ENCODE data around the gene CRADD. TPM values are rescaled to one million over a fixed set of nuclear protein-coding genes. Genes with fewer than 3 reads are reported as not detected.

CRADD gene
- total and polyA plus RNA-seq, 2 of the 4 experiments (the other 2 are of a cell fraction), result 11.1 to 14.0 TPM

DNA sequence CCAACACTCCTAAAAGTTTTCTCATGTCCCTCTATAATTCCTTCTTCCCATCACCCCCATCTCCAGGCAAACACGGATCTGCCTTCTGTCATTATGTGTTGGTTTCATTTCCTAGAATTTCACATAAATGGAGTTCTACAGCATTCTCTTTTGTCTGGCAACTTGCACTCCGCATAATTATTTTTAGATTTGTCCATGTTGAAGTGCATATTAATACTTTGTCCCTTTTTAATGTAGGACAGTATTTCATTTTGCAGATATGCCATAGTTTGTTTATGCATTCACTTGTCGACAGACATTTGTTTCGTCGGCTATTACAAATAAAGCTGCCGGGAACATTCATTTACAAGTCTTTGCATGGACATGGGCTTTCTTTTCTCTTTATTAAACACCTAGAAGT, 150.0 kb downstream of the CRADD start:
- dilution Hi-C loops (cut with HindIII; ENCODE audit: low sequenced_read_pairs, unreplicated experiment), result no loop called here
- Histone ChIP-seq H3K14ac (replicated peaks; ENCODE audit: low read depth, low read length) (no peak overlapping the region), H3K4me3 (ENCODE audit: insufficient read depth, low read depth, low read length) (no peak overlapping the region), H3K36me3 (ENCODE audit: control insufficient read depth, insufficient read depth, low read length) (no peaks in the 10 kb centered on the region), H2AFZ (replicated peaks; ENCODE audit: low read length, poor library complexity) (no peak overlapping the region), H2BK5ac (ENCODE audit: low read depth, low read length, poor library complexity, severe bottlenecking) (no peak overlapping the region), H3K79me1 (ENCODE audit: low read depth in 1 of 2, low read length in 2 of 2) (no peaks in the 10 kb centered on the region; a peak in 1 of 4 replicates), H3K9me1 (ENCODE audit: insufficient read depth, low read length) (peaks cover 2% of the 10 kb centered on the region; the same call in 1 of the 2 replicates), H3K18ac (ENCODE audit: low read depth, low read length) (no peak overlapping the region), H3K23ac (ENCODE audit: low read depth, low read length) (no peak overlapping the region), H4K8ac (ENCODE audit: low read depth in 2 of 2, low read length in 2 of 2) (peak overlapping the region; percentile 10 to 28; a peak in 1 of 4 replicates), H3K27ac (ENCODE audit: insufficient read depth, low read length) (no peak overlapping the region), H3K4me1 (ENCODE audit: control insufficient read depth, insufficient read depth, low read length) (peaks cover 12% of the 10 kb centered on the region), H3K9me3 (ENCODE audit: control insufficient read depth, insufficient read depth, low read length) (no peaks in the 10 kb centered on the region), H2AK5ac (ENCODE audit: low read depth, low read length) (no peak overlapping the region), H4K20me1 (ENCODE audit: insufficient read depth, low read length) (no peaks in the 10 kb centered on the region), H2BK15ac (ENCODE audit: low read depth, low read length) (no peak overlapping the region), H3K4ac (ENCODE audit: low read depth, low read length) (no peak overlapping the region), H2AK9ac (replicated peaks; ENCODE audit: low read depth, low read length, poor library complexity) (no peak overlapping the region), H3K56ac (ENCODE audit: extremely low read depth, insufficient read depth, low read length) (no peak overlapping the region), H4K5ac (ENCODE audit: low read depth, low read length) (no peak overlapping the region), H2BK20ac (ENCODE audit: low read depth, low read length) (no peak overlapping the region), H3K9ac (ENCODE audit: low read depth, low read length) (no peak overlapping the region), H3K27me3 (ENCODE audit: control insufficient read depth, insufficient read depth, low read length) (no peaks in the 10 kb centered on the region), H4K91ac (ENCODE audit: insufficient read depth, low read depth, low read length) (no peak overlapping the region), H2BK120ac (ENCODE audit: low read depth, low read length) (0 out of 2 replicates have a peak overlapping the region, but pooled peaks have one; percentile 11), H3K4me2 (ENCODE audit: low read depth, low read length) (peak overlapping the region; percentile 18; the same call in 1 of the 2 replicates)
- intact Hi-C loops (cut with micrococcal nuclease), result no loop called here
- no peak for ATAC-seq (ENCODE audit: low read depth)
- CTCF ChIA-PET, result no interaction called here
- in situ Hi-C loops (cut with MboI; ENCODE audit: low sequenced_read_pairs), result no loop called here
- no peak for TF ChIP-seq POLR2A (IDR thresholded peaks at IDR 0.05; ENCODE audit: low read depth, low read length)
- TF ChIP-seq MXI1 (IDR thresholded peaks at IDR 0.05; ENCODE audit: borderline replicate concordance, low read depth, low read length), result no peak
- no peak for TF ChIP-seq RCOR1 (IDR thresholded peaks at IDR 0.05; ENCODE audit: insufficient replicate concordance, low read length)
- no peak for TF ChIP-seq BHLHE40 (IDR thresholded peaks at IDR 0.05; ENCODE audit: low read depth, low read length)
- TF ChIP-seq RAD21 (IDR thresholded peaks at IDR 0.05; ENCODE audit: low read length), result no peak
- TF ChIP-seq SMC3 (IDR thresholded peaks at IDR 0.05; ENCODE audit: low read depth, low read length), result no peak
- no peak for TF ChIP-seq RFX5 (IDR thresholded peaks at IDR 0.05; ENCODE audit: low read depth, low read length)
- TF ChIP-seq MAFK (IDR thresholded peaks at IDR 0.05; ENCODE audit: low read depth, low read length), result no peak
- no peak for DNase-seq
- WGBS, 2 experiments (ENCODE audit: extremely low coverage in 2 of 2, insufficient read length in 1 of 2), result no CpG with 5 or more reads among the region's 6 CpGs
- no TSS peak for BruUV-seq (replicated peaks)
- POLR2A ChIA-PET (ENCODE audit: unreplicated experiment), result no interaction called here

Data from IMR-90 (cell line).